ENCODE measurements around the gene FER.

DNA sequence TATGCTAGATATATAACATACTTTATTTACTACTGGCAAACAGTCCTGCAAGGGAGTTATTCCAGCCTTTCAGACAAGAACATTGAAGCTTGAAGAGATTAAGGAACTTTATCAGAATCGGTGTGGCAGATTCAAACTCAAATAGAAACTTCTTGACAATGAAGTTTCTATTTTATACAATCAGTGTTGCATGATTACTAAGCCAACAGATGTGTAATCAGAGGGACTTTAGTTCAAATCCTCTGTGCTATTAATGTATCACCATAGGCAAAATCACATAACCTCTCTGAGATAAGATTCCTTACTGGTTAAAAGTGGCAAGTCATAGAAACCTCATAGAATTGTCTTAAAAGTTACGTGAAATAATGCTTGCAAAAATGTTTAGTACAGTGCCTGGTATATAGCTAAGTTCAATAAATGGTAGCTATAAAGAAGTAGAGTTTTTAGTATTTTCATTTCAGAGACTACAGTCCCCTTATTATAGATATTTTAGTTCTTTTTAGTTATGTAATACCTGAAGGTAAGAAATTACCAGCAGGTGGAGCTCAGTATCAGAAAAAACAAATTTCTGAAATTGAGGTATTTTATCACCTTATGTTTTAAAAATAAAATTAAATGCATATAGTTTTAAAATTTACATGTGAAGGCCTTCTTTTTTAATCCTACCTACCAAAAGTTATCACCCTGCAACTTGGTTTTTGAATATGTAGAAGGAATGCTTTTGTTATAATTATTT, 172.1 kb downstream of the FER start:
- TF ChIP-seq EZH2 (IDR thresholded peaks at IDR 0.05; ENCODE audit: low read depth): no peak
- TF ChIP-seq, protein P1, sequence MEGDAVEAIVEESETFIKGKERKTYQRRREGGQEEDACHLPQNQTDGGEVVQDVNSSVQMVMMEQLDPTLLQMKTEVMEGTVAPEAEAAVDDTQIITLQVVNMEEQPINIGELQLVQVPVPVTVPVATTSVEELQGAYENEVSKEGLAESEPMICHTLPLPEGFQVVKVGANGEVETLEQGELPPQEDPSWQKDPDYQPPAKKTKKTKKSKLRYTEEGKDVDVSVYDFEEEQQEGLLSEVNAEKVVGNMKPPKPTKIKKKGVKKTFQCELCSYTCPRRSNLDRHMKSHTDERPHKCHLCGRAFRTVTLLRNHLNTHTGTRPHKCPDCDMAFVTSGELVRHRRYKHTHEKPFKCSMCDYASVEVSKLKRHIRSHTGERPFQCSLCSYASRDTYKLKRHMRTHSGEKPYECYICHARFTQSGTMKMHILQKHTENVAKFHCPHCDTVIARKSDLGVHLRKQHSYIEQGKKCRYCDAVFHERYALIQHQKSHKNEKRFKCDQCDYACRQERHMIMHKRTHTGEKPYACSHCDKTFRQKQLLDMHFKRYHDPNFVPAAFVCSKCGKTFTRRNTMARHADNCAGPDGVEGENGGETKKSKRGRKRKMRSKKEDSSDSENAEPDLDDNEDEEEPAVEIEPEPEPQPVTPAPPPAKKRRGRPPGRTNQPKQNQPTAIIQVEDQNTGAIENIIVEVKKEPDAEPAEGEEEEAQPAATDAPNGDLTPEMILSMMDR (conservative IDR thresholded peaks at IDR 0.05): peak; percentile 71
